Measurements from ENCODE around the gene CUEDC1. TPM values are rescaled to one million over a fixed set of nuclear protein-coding genes. Genes with fewer than 3 reads are reported as not detected.

CUEDC1 gene
- total RNA-seq, result 0.29 and 0.41 TPM in 2 replicates

GRCh38 chr17:57955183-57955931, at the start of gene CUEDC1:
Gene CUEDC1 (minus strand): TSS chr17:57955412. CDS start chr17:57885564, 69,848 bp downstream.
- intact Hi-C loops (cut with micrococcal nuclease), result no loop called here

GRCh38 chr17:58004060-58004459, 48.8 kb upstream of the CUEDC1 start:
- intact Hi-C loops (cut with micrococcal nuclease), result loop anchor here (10.0 kb wide), 1 partner anchor 1029 kb away; the partner anchor contains the start of gene SCPEP1

GRCh38 chr17:58002973-58003372, 47.8 kb upstream of the CUEDC1 start:
- intact Hi-C loops (cut with micrococcal nuclease), result loop anchor here (10.0 kb wide), 1 partner anchor 1028 kb away; the partner anchor contains the start of gene SCPEP1

- intact Hi-C loops (cut with micrococcal nuclease), result loop anchor here (10.0 kb wide), 1 partner anchor 1028 kb away; the partner anchor contains the start of gene SCPEP1
Observed at GRCh38 chr17:58002154-58002948, 47.1 kb upstream of the CUEDC1 start.

- intact Hi-C loops (cut with micrococcal nuclease), result loop anchor here (10.0 kb wide), 1 partner anchor 1027 kb away; the partner anchor contains the start of gene SCPEP1
Observed at GRCh38 chr17:58001461-58002124, 46.4 kb upstream of the CUEDC1 start.

GRCh38 chr17:57999496-58000017, 44.3 kb upstream of the CUEDC1 start:
- intact Hi-C loops (cut with micrococcal nuclease), result loop anchor here (1.0 to 10.0 kb wide), 7 partner anchors 8 to 1025 kb away; partner anchors contain the start of genes SCPEP1, SRSF1 and VEZF1

GRCh38 chr17:57999010-57999495, 43.8 kb upstream of the CUEDC1 start:
- intact Hi-C loops (cut with micrococcal nuclease), result loop anchor here (1.0 kb wide), 6 partner anchors 8 to 173 kb away; partner anchors contain the start of genes SRSF1 and VEZF1

- intact Hi-C loops (cut with micrococcal nuclease), result no loop called here
Observed at GRCh38 chr17:57997085-57997809, 42.0 kb upstream of the CUEDC1 start.

GRCh38 chr17:57995076-57995956, 40.1 kb upstream of the CUEDC1 start:
- intact Hi-C loops (cut with micrococcal nuclease), result loop anchor here (1.0 to 2.0 kb wide), 6 partner anchors 78 to 865 kb away; partner anchors contain the start of gene MRPS23

- intact Hi-C loops (cut with micrococcal nuclease), result loop anchor here (2.0 kb wide), 1 partner anchor 864 kb away; no protein-coding TSS in a partner anchor
Observed at GRCh38 chr17:57994436-57994835, 39.2 kb upstream of the CUEDC1 start.

GRCh38 chr17:57993471-57994365, 38.5 kb upstream of the CUEDC1 start:
- intact Hi-C loops (cut with micrococcal nuclease), result loop anchor here (2.0 kb wide), 1 partner anchor 863 kb away; no protein-coding TSS in a partner anchor

GRCh38 chr17:57991537-57991936, 36.3 kb upstream of the CUEDC1 start:
- intact Hi-C loops (cut with micrococcal nuclease), result no loop called here

- intact Hi-C loops (cut with micrococcal nuclease), result no loop called here
Observed at GRCh38 chr17:57990037-57990436, 34.8 kb upstream of the CUEDC1 start.

GRCh38 chr17:57988301-57989250, 33.4 kb upstream of the CUEDC1 start:
- intact Hi-C loops (cut with micrococcal nuclease), result loop anchor here (1.0 to 5.0 kb wide), 5 partner anchors 11 to 731 kb away; partner anchors contain the start of genes MSI2 and SRSF1

GRCh38 chr17:57987581-57988300, 32.5 kb upstream of the CUEDC1 start, which contains the start of gene VEZF1:
Gene VEZF1 (minus strand): TSS chr17:57988254. CDS start chr17:57988111, 143 bp downstream.
- intact Hi-C loops (cut with micrococcal nuclease), result loop anchor here (1.0 to 5.0 kb wide), 7 partner anchors 12 to 730 kb away; partner anchors contain the start of genes MRPS23, MSI2 and SRSF1
